Stomach (tissue), 9 donors: Measurements from ENCODE around the gene SPTBN5. TPM values are rescaled to one million over a fixed set of nuclear protein-coding genes. Genes with fewer than 3 reads are reported as not detected.

Source experiments
- DNase-seq, 2 donors: peaks; one replicate each; pipeline versions ENCODE4 v3.0.0 to v3.0.0-alpha.2; 2013 to 2019
- H3K27ac ChIP-seq, 5 donors: fragments of 200-600 bp in 4 of 5; sonication (generic) in 4 of 5; one replicate each; pipeline ENCODE4 v1.5.1; 2013 to 2019; ENCODE audit warnings: mild to moderate bottlenecking in 1 of 5, moderate library complexity in 1 of 5
- H3K27me3 ChIP-seq, 3 donors: fragments of 200-600 bp; sonication (generic); one replicate each; pipeline ENCODE4 v1.5.1; 2017 to 2019; ENCODE audit warnings: mixed run types in 1 of 3
- H3K36me3 ChIP-seq, 4 donors: fragments of 200-600 bp; sonication (generic); 1 replicate in 3 of 4; 2 replicates in 1 of 4; pipeline ENCODE4 v1.5.1; 2016 to 2019
- H3K4me1 ChIP-seq, 4 donors: fragments of 200-600 bp; sonication (generic); one replicate each; pipeline ENCODE4 v1.5.1; 2016 to 2019
- H3K4me3 ChIP-seq, 4 donors: fragments of 200-600 bp; sonication (generic) in 3 of 4; one replicate each; pipeline ENCODE4 v1.5.1; 2016 to 2019; ENCODE audit warnings: mild to moderate bottlenecking in 1 of 4
- H3K9me3 ChIP-seq, 4 donors: fragments of 200-600 bp; sonication (generic); one replicate each; pipeline ENCODE4 v1.5.1; 2016 to 2019
- EP300 ChIP-seq: sonication (generic); formaldehyde crosslinking; IDR thresholded peaks from one replicate; pipeline ENCODE4 v1.6.1; 2017; ENCODE audit warnings: antibody characterized with exemption
- POLR2A ChIP-seq, 4 donors: fragments of 450-650 bp; IDR thresholded peaks; one replicate each; pipeline ENCODE4 v1.6.1; 2016; ENCODE audit warnings: antibody characterized with exemption in 4 of 4, control low read depth in 2 of 4, mild to moderate bottlenecking in 1 of 4, moderate library complexity in 1 of 4
- POLR2AphosphoS5 ChIP-seq, 3 donors: sonication (generic); formaldehyde crosslinking; IDR thresholded peaks; one replicate each; pipeline ENCODE4 v1.6.1; 2016; ENCODE audit warnings: antibody characterized with exemption in 3 of 3
- WGBS, 5 donors: extraction: QIAGEN DNeasy Blood & Tissue Kit in 3 of 5; methylation state at CpG; one replicate each; pipeline versions ENCODE4 v1.1.5 to v1.1.7; 2013 to 2018; 5-methylcytosine and 5-hydroxymethylcytosine counted together
- intact Hi-C: fragments of 100-400 bp; cut with DNase I; formaldehyde crosslinking; loops from one replicate; pipeline ENCODE4 v1.15.1; 2023; ENCODE audit warnings: low total_unique reads
- polyA plus RNA-seq, 3 donors: library from polyadenylated mRNA; stranded (reverse); fragments of 200-250 nt; gene quantifications; one replicate each; pipeline ENCODE4 v1.2.3, GENCODE V29; 2013
- total RNA-seq, 5 donors: library from RNA; depleted of rRNA; stranded (reverse); fragments of >200 nt; gene quantifications; one replicate each; pipeline versions ENCODE4 v1.1.0 to v1.2.3, GENCODE V29; 2014 to 2016
- TF ChIP-seq, protein P1 (sequence below), 7 experiments: fragments of 450-650 bp in 4 of 7; fragments of 200-600 bp in 3 of 7; sonication (generic) in 3 of 7; IDR thresholded peaks; one replicate each; pipeline ENCODE4 v1.5.1; 2016 to 2019; ENCODE audit warnings: antibody characterized with exemption in 7 of 7, control low read depth in 2 of 7, mild to moderate bottlenecking in 1 of 7
- donor health status: healthy with polysubstance abuse.
- donor health status: Bipolar disorder and iron deficiency.
- donor health status: healthy.

SPTBN5 gene
- total and polyA plus RNA-seq, 8 donors, result 0.29 to 4.9 (median 2.6) TPM; not detected in 1

DNA sequence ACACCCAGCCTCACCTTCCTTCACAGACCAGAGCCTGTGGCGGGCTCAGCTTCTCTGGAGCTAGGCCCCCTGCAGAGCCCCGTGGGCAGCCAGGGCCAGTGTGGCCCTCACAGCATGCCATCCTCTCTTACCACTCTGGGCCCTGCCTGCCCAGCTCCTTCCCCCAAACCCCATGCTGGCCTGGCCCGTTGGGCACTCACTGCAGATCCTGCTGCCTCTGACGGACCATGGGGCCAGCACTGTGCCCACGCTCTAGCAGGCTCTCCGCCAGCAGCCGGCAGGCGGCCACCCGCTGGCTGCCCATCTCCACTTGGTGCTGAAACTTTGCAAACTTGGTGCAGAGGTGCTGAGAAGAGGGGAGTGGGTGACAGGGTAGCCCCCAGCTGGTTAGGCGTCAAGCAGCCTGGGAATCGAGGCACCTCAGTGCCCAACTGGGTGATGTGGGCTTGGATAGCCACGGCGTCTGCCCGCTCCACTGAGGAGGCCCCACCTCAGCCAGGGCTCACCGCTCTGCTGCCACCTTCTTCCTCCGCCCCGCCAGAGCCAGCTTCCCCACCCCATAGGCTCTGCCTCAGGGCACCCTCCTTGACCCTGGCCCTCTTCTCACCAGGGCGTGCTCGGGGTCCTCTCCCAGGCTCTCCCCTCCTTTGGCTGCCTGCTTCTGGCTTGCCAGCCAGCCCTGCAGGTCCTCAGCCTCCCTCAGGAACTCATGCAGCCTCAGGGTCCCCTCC, 22.5 kb downstream of the SPTBN5 start:
- 90 to 93% (median 92%) methylated on average over 19 of the region's 19 CpGs for WGBS, 5 donors
- H3K36me3 ChIP-seq, result no peaks in the 10 kb centered on the region
- peaks cover 0 to 1% (median 0%) of the 10 kb centered on the region in 4 donors for H3K4me1 ChIP-seq
- no peak overlapping the region for H3K27ac ChIP-seq
- no peak for DNase-seq
- H3K9me3 ChIP-seq, result no peaks in the 10 kb centered on the region
- no peak overlapping the region for H3K4me3 ChIP-seq
- intact Hi-C loops, result no loop called here
- TF ChIP-seq, protein P1, sequence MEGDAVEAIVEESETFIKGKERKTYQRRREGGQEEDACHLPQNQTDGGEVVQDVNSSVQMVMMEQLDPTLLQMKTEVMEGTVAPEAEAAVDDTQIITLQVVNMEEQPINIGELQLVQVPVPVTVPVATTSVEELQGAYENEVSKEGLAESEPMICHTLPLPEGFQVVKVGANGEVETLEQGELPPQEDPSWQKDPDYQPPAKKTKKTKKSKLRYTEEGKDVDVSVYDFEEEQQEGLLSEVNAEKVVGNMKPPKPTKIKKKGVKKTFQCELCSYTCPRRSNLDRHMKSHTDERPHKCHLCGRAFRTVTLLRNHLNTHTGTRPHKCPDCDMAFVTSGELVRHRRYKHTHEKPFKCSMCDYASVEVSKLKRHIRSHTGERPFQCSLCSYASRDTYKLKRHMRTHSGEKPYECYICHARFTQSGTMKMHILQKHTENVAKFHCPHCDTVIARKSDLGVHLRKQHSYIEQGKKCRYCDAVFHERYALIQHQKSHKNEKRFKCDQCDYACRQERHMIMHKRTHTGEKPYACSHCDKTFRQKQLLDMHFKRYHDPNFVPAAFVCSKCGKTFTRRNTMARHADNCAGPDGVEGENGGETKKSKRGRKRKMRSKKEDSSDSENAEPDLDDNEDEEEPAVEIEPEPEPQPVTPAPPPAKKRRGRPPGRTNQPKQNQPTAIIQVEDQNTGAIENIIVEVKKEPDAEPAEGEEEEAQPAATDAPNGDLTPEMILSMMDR (IDR thresholded peaks at IDR 0.05), result no peak
- TF ChIP-seq EP300 (no peak), POLR2AphosphoS5 (IDR thresholded peaks at IDR 0.05) (no peak), POLR2A (IDR thresholded peaks at IDR 0.05) (no peak)
- H3K27me3 ChIP-seq, result no peaks in the 10 kb centered on the region

DNA sequence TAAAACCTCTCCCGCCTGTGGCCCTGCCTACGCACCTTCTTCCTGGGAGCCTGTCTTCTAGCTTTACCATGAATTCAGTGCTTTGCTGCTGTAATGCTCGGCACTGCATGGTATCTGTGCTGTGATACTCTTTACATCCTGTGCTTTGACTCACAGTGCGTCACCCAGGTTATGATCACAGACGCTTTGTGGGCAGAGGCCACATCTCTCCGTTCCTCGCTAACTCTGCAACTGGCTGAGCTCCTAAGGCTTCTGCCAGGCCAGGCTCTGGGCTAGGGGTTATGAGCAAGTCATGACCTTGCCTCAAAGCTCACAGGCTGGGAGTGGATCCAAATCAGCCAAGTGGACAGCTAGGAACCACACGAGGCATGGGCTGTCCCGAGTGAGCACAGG, 23.2 kb downstream of the SPTBN5 start:
- TF ChIP-seq, protein P1 (IDR thresholded peaks at IDR 0.05), result no peak
- no peaks in the 10 kb centered on the region for H3K4me1 ChIP-seq
- H3K27ac ChIP-seq, result no peak overlapping the region
- intact Hi-C loops, result no loop called here
- no peaks in the 10 kb centered on the region for H3K27me3 ChIP-seq
- 70 to 90% (median 77%) methylated on average over 7 to 9 of the region's 9 CpGs for WGBS, 5 donors
- H3K36me3 ChIP-seq, result no peaks in the 10 kb centered on the region
- H3K4me3 ChIP-seq, result no peak overlapping the region
- no peaks in the 10 kb centered on the region for H3K9me3 ChIP-seq
- peak in 1 of 2 donors; percentile 67 for DNase-seq

DNA sequence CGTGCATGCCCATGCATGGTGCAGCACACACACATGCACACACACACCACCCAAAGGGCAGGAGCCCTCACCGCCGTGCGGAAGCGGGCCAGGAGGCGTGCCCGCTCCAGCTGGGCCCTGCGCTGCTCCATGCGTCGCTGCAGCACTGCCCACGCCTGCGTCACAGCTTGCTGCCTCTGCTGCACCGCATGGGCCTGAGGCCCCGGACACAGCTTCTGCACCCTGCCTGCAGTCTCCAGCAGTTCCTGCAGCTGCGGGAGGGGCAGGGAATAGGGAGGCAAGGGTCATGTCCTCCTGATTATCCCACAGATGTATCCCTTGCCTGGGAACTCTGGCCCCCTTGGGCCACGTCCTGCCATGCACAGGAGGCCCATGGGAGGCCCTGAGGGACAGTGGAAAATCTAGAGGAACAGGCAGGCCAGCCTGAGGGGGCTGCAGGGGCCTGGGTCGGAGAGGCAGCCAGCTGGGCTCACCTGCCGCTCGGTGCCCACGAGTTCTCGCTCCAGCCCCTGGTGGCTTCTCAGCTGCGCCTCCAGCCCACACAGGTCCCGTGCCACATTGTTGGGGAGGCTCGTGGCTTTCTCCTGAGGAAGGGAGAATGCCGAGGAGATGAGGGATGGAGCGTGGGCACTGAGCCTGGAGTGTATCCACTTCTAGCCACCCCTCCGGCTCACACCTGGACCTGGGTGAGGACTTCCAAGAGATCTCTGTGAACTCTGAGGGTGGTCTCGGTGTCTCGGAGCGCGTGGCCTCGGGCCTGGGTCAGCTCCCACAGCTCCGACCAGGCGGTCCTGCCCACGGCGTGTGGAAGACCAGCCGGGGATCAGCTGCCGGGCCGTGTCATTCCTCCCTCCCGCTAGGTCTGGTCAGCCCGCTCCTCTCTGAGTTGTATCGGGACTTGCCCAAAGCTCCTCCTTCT, 23.8 kb downstream of the SPTBN5 start:
- Histone ChIP-seq H3K9me3 (no peaks in the 10 kb centered on the region), H3K27me3 (no peaks in the 10 kb centered on the region), H3K4me3 (no peak overlapping the region), H3K27ac (no peak overlapping the region), H3K4me1 (no peaks in the 10 kb centered on the region), H3K36me3 (no peaks in the 10 kb centered on the region)
- WGBS, 5 donors, result 86 to 92% (median 89%) methylated on average over 34 to 42 of the region's 42 CpGs
- no peak for DNase-seq
- TF ChIP-seq, protein P1 (IDR thresholded peaks at IDR 0.05), result no peak
- TF ChIP-seq EP300 (no peak), POLR2AphosphoS5 (IDR thresholded peaks at IDR 0.05) (no peak), POLR2A (IDR thresholded peaks at IDR 0.05) (no peak)
- intact Hi-C loops, result no loop called here

GRCh38 chr15:41868321-41868720, 25.5 kb downstream of the SPTBN5 start:
- H3K4me3 ChIP-seq, result no peak overlapping the region
- H3K36me3 ChIP-seq, result peaks cover 0 to 3% (median 0%) of the 10 kb centered on the region in 4 donors
- H3K27ac ChIP-seq, result no peak overlapping the region
- intact Hi-C loops, result no loop called here
- DNase-seq, result no peak
- H3K4me1 ChIP-seq, result no peaks in the 10 kb centered on the region
- no peaks in the 10 kb centered on the region for H3K9me3 ChIP-seq
- no peak for TF ChIP-seq EP300
- no peaks in the 10 kb centered on the region for H3K27me3 ChIP-seq
- 89 to 93% (median 93%) methylated on average over 7 to 15 of the region's 15 CpGs for WGBS, 5 donors
